Measurements from ENCODE around the gene FAM181A. TPM values are rescaled to one million over a fixed set of nuclear protein-coding genes. Genes with fewer than 3 reads are reported as not detected.

FAM181A gene
- total RNA-seq, 4 donors from 2014 or later: not detected

- DNase-seq (ENCODE audit: low spot score in 2 of 2): no peak
- 92 to 100% methylated on average over 1 to 4 of the region's 4 CpGs for WGBS, 2 donors
- intact Hi-C loops (cut with DNase I; ENCODE audit: low total_unique reads): no loop called here
- no peak overlapping the region for H3K4me3 ChIP-seq (ENCODE audit: low read depth, poor library complexity, severe bottlenecking)
- no peak for TF ChIP-seq CTCF (IDR thresholded peaks at IDR 0.05)
Measured at GRCh38 chr14:93932642-93933041, 5.5 kb downstream of the FAM181A start.

- 65 to 71% methylated on average over 8 of the region's 8 CpGs for WGBS, 2 donors
- intact Hi-C loops (cut with DNase I; ENCODE audit: low total_unique reads): no loop called here
- TF ChIP-seq POLR2A (IDR thresholded peaks at IDR 0.05) (no peak), CTCF (IDR thresholded peaks at IDR 0.05) (no peak)
- H3K4me3 ChIP-seq (ENCODE audit: low read depth, poor library complexity, severe bottlenecking): no peak overlapping the region
- no peak for DNase-seq (ENCODE audit: low spot score in 2 of 2)
Measured at GRCh38 chr14:93935213-93935612, 8.1 kb downstream of the FAM181A start.

- TF ChIP-seq CTCF (IDR thresholded peaks at IDR 0.05): no peak
- TF ChIP-seq POLR2A (IDR thresholded peaks at IDR 0.05): no peak
- no peak overlapping the region for H3K4me3 ChIP-seq (ENCODE audit: low read depth, poor library complexity, severe bottlenecking)
- intact Hi-C loops (cut with DNase I; ENCODE audit: low total_unique reads): no loop called here
- 26 to 29% methylated on average over 5 of the region's 5 CpGs for WGBS, 2 donors
- no peak for DNase-seq (ENCODE audit: low spot score in 2 of 2)
Measured at GRCh38 chr14:93936245-93936644, 9.1 kb downstream of the FAM181A start.

GRCh38 chr14:93936926-93937325 lies 9.8 kb downstream of the FAM181A start:
- H3K4me3 ChIP-seq (ENCODE audit: low read depth, poor library complexity, severe bottlenecking): no peak overlapping the region
- intact Hi-C loops (cut with DNase I; ENCODE audit: low total_unique reads): no loop called here
- TF ChIP-seq POLR2A (IDR thresholded peaks at IDR 0.05): no peak
- no peak for TF ChIP-seq CTCF (IDR thresholded peaks at IDR 0.05)
- WGBS, 2 donors: 77% methylated on average over 6 of the region's 6 CpGs
- no peak for DNase-seq (ENCODE audit: low spot score in 2 of 2)

GRCh38 chr14:93937519-93937918 lies 10.4 kb downstream of the FAM181A start:
- peak in 1 of 2 donors; percentile 65 for DNase-seq (ENCODE audit: low spot score in 2 of 2)
- no peak for TF ChIP-seq POLR2A (IDR thresholded peaks at IDR 0.05)
- TF ChIP-seq CTCF (IDR thresholded peaks at IDR 0.05): no peak
- 51 to 52% methylated on average over 3 to 13 of the region's 13 CpGs for WGBS, 2 donors
- H3K4me3 ChIP-seq (ENCODE audit: low read depth, poor library complexity, severe bottlenecking): no peak overlapping the region
- intact Hi-C loops (cut with DNase I; ENCODE audit: low total_unique reads): no loop called here

- no peak for DNase-seq (ENCODE audit: low spot score in 2 of 2)
- 31 to 32% methylated on average over 28 to 36 of the region's 46 CpGs for WGBS, 2 donors
- H3K4me3 ChIP-seq (ENCODE audit: low read depth, poor library complexity, severe bottlenecking): no peak overlapping the region
- TF ChIP-seq CTCF (IDR thresholded peaks at IDR 0.05) (no peak), POLR2A (IDR thresholded peaks at IDR 0.05) (no peak)
- intact Hi-C loops (cut with DNase I; ENCODE audit: low total_unique reads): no loop called here
Measured at GRCh38 chr14:93938751-93939303, 11.7 kb downstream of the FAM181A start.

Measured in lower leg skin (tissue), 4 donors.